G401.6 (cell line): ENCODE measurements around the gene CATSPERB.
"Not testable (repeated sequence)": the region's sequence is repeated elsewhere in the genome, so short reads cannot be mapped to it uniquely, and the experiment has no call there.

Experiments used
- FAIRE-seq: peaks from 2 replicates; lab custom pipeline; 2012; peaks lifted over from hg19 to GRCh38; lab: Jason Lieb, UNC

The CATSPERB gene, protein sequence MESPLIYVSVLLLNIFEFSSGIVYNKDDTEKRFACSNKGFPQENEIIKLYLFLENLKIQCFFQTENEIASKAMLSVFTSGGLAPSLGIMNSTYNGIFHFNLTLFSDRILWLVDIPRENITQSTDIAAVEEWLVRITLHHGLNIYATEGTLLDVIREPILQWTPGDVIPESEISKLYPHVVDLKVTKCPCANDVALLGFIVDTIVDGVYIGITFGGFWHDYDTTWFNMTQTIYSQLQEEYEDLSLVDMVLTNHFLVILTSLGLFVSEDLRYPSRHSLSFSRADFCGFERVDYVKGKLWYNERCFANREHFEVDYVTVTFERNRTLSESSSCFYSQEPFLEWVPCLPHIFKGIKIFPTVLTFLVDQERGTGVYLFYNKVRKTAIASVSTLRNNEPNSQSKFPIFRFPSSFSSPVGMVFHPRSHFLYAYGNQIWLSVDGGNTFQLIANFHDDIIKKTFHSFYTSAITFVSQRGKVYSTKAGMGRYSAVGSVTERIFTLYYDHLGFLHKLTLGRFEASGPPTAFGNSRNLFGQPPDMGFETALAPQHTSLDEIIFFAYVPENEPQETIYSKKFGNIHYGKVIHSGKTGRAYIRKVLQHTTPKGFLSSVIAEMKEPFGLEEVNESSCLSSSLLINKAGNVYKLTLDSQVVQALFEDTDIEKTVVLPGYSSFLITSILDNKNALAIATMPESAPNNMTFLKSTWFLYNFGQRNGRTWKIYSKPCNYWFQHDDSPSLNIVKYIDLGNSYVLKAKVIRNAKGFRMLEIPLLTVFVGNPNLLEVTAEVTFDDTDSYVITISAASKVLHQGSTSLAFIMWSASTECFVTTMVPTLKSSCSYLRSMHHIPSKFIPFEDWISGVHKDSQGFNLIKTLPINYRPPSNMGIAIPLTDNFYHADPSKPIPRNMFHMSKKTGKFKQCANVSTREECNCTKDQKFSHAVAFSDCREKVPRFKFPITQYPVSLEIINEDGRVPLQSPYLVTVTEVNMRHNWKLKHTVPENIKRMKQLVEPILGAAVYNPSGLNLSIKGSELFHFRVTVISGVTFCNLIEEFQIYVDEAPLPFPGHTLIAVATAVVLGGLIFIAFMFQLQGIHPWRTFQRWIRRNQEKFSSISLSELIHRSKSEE

DNA sequence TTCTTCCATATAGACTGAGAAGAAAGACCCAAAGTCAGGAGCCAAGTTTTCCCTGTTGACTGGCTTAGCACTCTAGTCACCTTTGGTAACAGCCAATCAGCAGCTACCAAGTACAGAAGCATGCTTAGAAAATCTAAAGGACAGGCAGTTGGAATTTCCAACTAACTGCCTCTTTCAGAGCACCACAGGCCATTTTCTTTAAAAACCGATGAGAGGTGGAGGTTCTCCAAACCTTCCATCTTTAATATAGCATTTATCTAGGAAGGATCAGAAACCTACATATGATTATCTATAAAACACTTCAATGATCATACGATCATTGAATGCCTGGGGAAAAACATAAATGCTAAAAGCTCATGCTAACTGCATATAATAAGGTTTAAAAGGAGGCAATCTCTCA, at the start of gene CATSPERB:
Gene CATSPERB, minus strand, starts transcription at position 101 of the 400 bp plus-strand sequence. CDS start 2,607 bp downstream, outside the sequence.
- FAIRE-seq = no peak

DNA sequence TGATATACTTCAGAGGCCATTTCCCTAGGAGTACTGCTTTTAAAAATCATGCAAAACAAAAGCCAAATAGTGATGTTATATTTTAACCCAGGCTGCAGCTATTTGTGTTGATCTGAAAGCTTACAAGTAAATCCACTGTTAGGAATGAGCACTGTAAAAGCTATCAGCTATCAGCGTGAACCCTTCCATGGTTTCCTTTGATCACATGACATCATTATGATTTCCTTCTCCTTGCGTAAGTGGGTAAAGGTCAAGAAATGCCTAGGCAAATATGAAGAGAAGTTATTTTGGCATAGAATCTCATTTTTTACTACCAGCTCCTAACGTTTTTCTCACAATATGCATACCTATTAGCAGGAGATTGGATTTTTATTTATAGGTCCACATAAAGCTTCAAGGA, 48.6 kb upstream of the CATSPERB start:
- FAIRE-seq = no peak

DNA sequence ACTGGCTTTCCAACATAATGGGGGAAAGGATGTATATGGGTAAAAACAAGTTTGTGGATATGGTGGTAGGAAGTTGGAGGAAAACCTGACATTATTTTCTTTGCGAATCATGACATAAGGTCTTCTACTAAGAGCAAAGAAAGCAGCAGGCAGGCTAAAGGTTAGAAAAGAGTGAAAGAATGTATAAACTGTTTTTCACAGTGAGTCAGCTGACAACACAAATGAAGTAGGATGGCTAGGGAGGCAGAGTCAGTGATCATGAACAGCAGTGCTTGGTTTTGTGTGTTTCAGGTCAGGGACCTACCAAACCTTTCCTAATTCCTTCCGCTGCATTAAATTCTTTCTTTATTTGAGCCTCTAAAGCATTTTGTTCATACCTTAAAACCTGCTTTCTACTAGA, 46.3 kb upstream of the CATSPERB start:
- no peak for FAIRE-seq

DNA sequence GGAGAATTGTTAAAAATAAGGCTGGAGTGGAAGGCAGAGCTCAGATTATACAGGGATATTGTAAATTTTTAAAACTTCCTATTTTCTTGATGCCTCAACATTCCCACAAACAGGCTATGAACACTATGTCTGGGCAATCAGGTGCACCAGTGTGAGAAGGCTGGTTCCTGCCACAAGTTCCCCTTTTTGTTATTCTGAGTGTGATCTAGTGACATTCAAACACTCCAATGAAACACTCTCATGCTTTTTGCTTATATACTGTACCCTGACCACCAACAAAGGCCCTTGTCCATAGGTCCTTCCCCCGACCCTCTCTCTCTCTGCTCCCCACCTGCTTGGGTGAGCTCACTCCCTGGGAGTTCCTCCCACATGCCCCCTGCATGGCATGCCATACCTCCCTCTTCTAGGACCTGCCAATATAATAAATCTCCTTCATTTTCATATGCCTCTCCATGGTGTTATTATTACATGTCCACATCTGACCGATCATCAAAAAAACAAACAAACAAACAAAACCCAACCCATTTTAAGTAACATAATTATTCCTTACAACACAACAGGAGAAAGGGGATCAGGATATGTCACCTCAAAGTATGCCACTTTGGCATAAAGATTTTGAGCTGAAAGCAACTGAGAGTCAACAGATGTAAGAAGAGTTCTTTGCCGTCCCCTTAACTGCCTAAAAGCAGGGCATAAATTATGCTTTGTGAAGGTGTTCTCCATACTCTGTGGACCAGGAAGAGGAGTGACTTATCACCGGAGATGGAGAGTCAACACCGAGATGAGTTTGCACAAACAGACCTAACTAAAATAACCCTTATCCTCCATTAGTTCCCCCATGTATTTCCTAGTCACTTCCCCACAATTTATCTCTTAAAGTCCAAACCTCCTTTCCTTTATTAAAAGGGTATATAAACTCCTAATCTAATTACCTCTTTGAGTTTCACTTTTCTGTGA, 42.5 kb upstream of the CATSPERB start:
- FAIRE-seq = no peak

DNA sequence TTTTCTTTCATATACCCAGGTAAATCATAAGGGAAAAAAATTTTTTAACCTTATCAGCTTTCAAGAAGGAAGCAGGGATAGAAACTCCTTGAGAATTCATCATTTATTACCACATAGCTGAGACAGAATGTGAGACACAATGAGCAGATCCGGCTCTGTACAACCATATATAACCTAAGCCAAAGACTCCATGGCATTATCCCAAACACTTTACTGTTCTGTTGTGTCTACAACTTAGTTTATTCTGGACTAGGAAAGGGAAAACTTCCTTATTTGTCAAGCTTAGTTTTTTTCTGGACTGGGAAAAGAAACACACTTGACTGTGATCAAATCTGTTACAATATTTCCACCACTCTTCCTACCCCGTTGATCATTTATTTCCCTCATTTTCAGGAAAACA, 38.3 kb upstream of the CATSPERB start:
- no peak for FAIRE-seq

DNA sequence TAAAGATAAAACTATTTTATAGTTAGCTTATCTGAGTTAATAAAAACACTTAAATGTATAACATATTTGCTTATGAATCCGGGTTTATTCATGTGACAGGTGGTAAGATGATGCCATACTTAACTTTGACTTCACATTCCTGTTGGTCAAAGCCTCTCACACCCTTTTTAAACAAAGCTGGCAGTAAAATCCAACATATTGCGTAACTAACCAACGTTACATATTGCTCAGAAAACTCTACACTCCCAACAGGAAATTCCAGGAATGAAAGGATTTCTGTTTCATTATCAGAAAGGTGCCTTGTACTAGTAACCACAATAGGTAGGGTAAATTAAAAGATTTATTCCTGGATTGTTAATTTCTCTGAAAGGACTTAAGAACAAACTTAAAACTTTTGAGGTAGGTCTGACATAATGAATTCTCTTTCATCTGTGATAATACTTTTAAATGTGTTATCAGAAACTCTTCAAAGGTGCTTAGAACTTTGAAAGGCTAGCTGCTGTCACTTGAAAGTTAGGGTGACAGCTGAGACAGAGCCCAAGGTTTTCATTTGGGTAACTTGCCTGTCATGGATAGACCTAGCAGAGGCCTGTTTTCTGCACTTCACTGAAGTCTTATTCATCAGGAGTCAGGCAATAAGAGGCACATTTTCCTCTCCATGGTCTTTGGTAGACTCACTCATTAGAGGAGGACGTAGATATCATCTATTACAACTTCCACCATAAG, 23.8 kb upstream of the CATSPERB start:
- FAIRE-seq = no peak

DNA sequence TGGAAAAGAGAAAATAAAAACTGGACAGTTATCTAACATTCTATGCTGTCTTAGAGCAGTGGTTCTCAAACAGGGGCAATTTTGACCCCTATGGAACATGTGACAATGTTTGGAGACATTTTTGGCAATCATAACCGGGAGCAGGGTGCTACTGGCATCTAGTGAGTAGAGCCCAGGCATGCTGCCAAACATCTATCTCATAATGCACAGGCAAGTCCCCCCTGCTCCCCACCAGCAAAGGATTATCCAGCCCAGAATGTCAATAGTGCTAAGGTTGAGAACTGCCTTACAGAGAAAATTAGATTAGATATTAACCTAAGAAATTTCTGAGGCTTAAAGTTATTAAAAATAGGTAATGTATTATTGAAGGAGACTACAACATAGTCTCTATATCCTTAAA, 22.9 kb upstream of the CATSPERB start:
- FAIRE-seq = no peak

DNA sequence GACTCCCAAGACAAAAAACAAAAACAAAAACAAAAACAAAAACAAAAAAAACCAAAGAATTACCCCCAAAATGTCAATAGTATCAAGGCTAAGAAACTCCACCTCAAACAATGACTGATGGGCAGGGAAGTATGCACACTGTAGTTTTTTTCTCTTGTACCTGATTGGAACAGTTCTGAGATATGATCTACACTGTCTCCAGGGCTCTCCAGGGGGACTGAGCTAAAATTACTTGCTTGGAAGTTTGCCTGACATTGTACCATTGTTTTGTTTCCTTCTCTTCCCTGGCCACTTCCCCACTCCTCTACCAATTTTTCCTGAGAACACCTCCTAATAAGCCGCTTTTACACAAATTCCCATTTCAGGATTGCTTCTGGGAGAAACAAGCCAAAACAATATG, 22.3 kb upstream of the CATSPERB start:
- FAIRE-seq = no peak

DNA sequence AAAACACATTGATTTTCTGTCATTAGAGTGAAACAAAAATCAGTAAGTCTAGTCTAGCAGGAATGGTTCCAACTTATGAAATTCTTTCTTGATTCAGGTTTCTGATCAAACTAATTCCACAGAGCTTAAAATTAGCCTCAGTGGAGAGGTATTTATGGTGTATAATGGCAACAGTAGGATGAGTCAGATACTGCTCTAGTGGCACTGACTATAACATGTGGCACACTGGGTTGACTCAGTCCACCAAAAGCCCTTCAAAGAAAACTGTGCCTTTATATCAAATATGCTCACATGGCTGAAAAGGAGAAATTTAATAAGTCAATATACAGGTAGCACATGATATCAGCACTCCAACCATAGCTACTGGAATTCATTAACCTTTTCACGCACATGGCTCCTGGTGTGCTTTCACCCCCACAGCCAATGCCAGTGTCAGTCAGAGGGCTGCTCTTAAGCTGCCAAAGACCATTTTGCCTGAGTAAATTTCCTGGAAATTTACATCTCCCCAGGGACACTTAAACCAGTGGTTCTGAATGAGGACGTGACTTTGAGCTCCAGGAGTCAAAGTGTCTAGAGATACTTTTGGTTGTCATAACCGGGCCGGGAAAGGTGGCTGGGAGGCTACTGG, 21.7 kb upstream of the CATSPERB start:
- FAIRE-seq = no peak

DNA sequence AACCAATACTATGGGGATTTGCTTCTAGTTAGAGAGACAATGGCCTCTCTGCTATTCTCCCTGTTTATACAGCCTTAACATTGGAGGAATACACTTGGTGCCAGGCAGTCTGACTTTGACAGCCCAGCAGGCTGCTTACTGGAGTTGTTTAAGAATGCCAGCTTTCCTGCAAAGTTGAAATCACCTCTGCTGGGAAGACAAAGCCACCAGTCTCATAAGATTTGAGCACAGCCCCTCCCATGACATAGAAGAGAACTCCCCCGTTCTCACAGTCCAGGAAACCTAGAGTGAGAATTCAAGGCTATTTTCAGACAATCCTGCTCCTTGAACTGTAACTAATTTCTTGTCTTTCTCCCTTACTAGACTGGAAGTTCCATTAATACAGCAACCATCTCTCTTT, 21.1 kb upstream of the CATSPERB start:
- no peak for FAIRE-seq

DNA sequence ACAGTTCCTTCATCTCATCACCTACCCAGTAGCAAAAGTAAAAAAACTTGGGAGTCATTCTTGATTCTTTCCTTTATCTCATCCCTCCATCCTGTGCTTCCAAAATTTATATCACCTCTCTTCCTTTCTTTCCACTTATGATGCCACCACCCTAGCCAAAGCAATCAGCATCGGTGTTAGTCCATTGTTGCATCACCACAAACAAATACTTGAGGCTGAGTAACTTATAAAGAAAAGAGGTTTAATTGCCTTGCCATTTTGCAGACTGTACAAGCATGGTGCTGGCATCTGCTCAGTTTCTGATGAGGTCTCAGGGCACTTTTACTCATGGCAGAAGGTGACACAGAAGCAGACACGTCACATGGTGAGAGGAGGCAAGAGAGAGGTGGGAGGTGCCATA, 19.8 kb upstream of the CATSPERB start:
- no peak for FAIRE-seq

DNA sequence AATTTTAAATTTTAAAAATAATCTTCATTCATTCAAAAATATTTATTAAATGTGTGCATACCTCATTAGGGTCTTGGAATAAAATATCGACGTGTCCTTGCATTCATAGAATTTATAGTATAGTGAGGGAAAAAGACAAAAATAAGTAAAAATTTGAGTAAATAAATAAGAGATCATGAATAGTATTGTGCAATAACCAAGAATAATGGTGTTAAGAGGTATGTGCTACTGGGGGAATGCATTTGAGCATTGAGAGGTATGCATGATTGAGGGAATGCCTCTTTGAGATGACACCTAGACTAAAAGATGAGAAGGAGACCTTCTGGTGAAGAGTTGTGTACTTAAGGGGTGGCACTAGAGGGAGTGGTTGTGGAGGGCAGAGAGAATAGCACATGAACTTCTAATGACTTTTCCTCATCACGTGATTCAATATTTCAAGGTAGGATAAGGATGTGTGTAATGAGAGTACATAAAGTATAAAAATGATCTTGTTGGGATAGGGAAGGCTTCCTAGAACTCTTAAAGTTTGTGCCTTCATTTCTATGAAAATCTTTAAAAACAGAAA, 18.8 kb upstream of the CATSPERB start:
- FAIRE-seq = no peak

DNA sequence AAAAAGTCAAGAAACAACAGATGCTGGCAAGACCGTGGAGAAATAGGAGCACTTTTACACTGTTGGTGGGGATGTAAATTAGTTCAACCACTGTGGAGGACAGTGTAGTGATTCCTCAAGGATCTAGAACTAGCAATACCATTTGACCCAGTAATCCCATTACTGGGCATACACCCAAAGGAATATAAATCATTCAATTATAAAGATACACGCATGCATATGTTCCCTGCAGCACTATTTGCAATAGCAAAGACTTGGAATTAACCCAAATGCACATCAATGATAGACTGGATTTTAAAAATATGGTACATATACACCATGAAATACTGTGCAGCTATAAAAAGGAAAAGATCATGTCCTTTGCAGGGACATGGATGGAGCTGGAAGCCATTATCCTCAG, 18.0 kb upstream of the CATSPERB start:
- FAIRE-seq = no peak

DNA sequence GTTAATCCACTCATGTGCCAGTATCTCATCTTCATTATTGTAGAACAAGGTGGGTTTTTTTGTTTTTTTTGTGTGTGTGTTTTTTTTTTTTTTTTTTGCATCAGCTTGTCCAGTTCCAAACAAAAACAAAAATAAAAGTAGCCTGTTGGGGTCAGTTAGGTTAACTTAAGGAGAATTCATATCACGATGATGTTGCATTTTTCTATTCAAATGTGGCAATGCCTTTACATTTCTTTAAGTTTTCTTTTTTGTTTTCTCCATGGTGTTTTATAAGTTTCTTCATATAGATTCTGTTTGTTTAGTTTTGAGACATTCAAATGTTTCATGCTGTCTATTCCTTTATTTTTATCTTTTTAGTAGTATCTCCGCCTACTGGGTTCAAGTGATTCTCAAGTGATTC, 16.2 kb upstream of the CATSPERB start:
- no peak for FAIRE-seq

DNA sequence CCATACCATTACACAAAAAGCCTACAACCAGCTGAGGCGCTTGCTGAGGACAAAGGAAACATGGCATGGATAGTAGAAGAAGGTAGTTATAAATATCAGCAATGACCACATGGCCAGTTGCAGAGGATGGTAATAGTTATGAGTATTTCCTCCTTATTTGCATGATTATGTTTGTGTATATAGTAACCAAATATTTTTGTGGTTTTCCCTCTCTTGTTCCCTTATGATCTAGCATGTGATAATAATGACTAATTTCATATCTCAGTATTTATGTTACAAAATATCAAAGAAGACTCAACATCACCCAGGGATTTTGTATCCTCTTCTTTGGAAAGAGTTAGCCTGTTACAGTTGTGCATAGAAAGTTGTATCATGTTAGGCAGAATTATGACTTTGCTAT, 13.5 kb upstream of the CATSPERB start:
- FAIRE-seq = no peak

DNA sequence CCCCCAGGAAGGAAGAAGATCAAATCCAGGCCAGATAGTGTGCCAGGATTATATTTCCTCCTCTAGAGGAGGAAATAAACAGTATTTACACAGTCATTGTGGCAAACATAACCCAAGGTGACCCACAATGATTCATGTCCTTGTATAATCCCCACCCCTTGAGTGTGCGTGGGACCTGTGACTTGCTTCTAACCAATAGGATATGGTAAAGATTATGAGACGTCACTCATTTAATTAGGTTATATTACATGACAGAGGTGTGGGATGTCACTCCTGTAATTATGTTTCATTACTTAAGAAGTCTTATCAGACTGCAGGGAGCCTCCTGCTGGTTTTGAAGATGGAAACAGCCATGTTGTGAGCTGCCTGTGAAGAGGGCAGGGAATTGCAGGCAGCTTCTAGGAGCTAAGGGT, 12.2 kb upstream of the CATSPERB start:
- no peak for FAIRE-seq

DNA sequence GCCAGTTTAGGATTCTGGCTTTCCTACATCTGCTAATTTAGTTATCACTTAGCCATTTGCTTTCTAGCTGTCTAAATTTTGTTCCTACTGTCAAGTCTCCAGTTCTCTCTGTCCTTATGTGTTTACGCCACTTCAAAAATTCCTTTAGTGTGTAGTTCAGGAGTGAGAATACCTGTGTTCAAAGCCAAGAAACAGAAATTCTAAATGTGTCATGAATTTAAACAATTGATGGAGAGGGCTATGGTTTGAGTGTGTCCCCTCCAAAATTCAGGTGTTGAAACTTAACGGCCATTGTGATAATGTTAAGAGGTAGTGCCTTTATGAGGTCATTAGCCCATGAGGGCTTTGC, 11.4 kb upstream of the CATSPERB start:
- FAIRE-seq = no peak

DNA sequence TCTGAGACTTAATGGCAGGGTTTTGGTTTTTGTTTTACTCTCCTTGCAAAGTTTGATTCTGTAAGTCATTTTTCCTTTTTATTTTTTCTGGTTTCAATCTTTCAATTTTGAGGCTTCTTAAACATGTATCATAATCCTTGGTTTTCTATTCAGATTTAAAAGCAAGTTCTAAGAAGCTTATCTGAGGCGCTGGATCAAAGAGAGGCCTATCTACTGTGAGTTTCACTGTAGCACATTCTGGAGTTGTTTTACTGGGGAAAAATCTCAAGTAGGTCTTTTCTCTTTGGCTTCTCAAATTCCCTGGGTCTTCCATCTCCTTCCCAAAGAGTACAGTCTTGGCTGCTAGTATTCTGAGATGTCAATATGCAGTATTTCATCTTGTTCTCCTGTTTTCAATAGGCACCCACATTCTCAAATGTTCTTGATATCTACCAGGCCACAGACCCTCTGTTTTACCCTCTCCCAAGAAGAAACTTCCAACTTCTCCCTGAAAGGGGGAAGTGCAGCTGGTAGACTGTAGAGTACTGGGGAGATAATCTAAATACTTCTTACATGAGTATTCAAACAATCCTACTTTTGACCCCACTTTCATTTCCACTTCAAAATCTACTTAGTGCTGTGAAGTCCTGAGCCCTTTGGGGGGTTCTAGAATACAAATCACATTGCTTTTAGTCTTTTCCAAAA, 10.9 kb upstream of the CATSPERB start:
- FAIRE-seq = no peak

DNA sequence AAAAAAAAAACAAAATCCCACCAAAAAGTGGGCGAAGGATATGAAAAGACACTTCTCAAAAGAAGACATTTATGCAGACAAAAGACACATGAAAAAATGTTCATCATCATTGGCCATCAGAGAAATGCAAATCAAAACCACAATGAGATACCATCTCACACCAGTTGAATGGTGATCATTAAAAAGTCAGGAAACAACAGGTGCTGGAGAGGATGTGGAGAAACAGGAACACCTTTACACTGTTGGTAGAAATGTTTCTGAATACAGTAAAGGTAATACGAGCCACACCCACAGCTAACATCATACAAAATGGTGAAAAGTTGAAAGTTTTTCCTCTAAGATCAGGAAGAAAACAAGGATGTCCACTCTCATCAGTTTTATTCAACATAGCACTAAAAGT, 8.0 kb upstream of the CATSPERB start:
- FAIRE-seq = not testable (repeated sequence)

DNA sequence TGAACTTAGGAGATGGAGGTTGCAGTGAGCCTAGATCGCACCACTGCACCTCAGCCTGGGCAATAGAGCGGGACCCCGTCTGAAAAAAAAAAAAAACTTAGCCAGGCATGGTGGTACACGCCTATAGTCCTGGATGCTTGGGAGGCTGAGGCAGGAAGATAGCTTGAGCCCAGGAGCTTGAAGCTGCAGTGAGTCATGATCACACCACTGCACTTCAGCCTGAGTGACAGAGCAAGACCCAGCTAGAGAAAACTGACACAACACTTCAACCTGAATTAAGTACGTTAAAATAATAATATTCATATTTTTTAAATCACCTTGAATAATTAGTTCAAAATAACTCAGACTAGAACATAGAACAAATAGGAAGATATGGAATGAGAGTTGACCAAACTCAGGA, 5.7 kb upstream of the CATSPERB start:
- FAIRE-seq = no peak
